IMR-90 (cell line): ENCODE results near the gene HOXC10. TPM values are rescaled to one million over a fixed set of nuclear protein-coding genes. Genes with fewer than 3 reads are reported as not detected.

Experiments used
- ATAC-seq: fragments of 200-7000 bp; cut with Tn5 transposase; 2 replicates; pipeline ENCODE4 v1.9.1; 2020; ENCODE audit warnings: low read depth, mild to moderate bottlenecking, moderate library complexity
- BruUV-seq: library from RNA; stranded (reverse); fragments of 400-500 nt; replicated peaks from 2 replicates; lab custom pipeline; 2021; lab: Mats Ljungman, UMichigan
- CTCF ChIA-PET: fragments of 300-600 bp; formaldehyde crosslinking; extraction: SDS; loops from one replicate; lab custom pipeline; 2021; ENCODE audit warnings: antibody characterized with exemption; lab: Yijun Ruan, JAX
- POLR2A ChIA-PET: fragments of 300-600 bp; sonication (Branson Sonifier 250); formaldehyde crosslinking; loops from one replicate; lab custom pipeline; 2022; ENCODE audit warnings: antibody characterized with exemption; ENCODE audit not compliant: unreplicated experiment; lab: Charles Lee
- DNase-seq: peaks from one replicate; pipeline ENCODE4 v3.0.0; 2013
- H2AFZ ChIP-seq: replicated peaks from 2 replicates; pipeline ENCODE3; 2013; ENCODE audit warnings: low read length, mild to moderate bottlenecking; ENCODE audit not compliant: poor library complexity
- H2AK5ac ChIP-seq: 2 replicates; pipeline ENCODE4 v1.6.1; 2013; ENCODE audit warnings: low read depth, low read length, inconsistent platforms
- H2AK9ac ChIP-seq: replicated peaks from 2 replicates; pipeline ENCODE3; 2013; ENCODE audit warnings: mild to moderate bottlenecking, low read depth, low read length, moderate library complexity; ENCODE audit not compliant: poor library complexity
- H2BK120ac ChIP-seq: 2 replicates; pipeline ENCODE4 v1.6.1; 2013; ENCODE audit warnings: low read depth, low read length, inconsistent platforms
- H2BK15ac ChIP-seq: 3 replicates; pipeline ENCODE4 v1.6.1; 2013; ENCODE audit warnings: low read depth, low read length, inconsistent platforms
- H2BK20ac ChIP-seq: 2 replicates; pipeline ENCODE4 v1.6.1; 2013; ENCODE audit warnings: low read depth, mild to moderate bottlenecking, inconsistent platforms, low read length, moderate library complexity
- H2BK5ac ChIP-seq: 2 replicates; pipeline ENCODE4 v1.6.1; 2013; ENCODE audit warnings: mild to moderate bottlenecking, low read depth, low read length, inconsistent platforms; ENCODE audit not compliant: poor library complexity, severe bottlenecking
- H3K14ac ChIP-seq: replicated peaks from 2 replicates; pipeline ENCODE4 v1.6.1; 2013; ENCODE audit warnings: low read depth, low read length, inconsistent platforms
- H3K18ac ChIP-seq: 2 replicates; pipeline ENCODE4 v1.6.1; 2013; ENCODE audit warnings: low read depth, low read length, control low read depth
- H3K23ac ChIP-seq: 2 replicates; pipeline ENCODE4 v1.6.1; 2013; ENCODE audit warnings: low read depth, low read length, inconsistent platforms
- H3K27ac ChIP-seq: 2 replicates; pipeline ENCODE4 v1.5.1; 2013; ENCODE audit warnings: mild to moderate bottlenecking, control low read depth, low read length; ENCODE audit not compliant: insufficient read depth
- H3K27me3 ChIP-seq: 2 replicates; pipeline ENCODE4 v1.6.1; 2013; ENCODE audit warnings: low read length; ENCODE audit not compliant: control insufficient read depth, insufficient read depth
- H3K36me3 ChIP-seq: 2 replicates; pipeline ENCODE4 v1.6.1; 2013; ENCODE audit warnings: low read length, mixed read lengths; ENCODE audit not compliant: control insufficient read depth, insufficient read depth
- H3K4ac ChIP-seq: 2 replicates; pipeline ENCODE4 v1.6.1; 2013; ENCODE audit warnings: low read depth, low read length, inconsistent platforms
- H3K4me1 ChIP-seq: 2 replicates; pipeline ENCODE4 v1.6.1; 2013; ENCODE audit warnings: low read length, mixed read lengths; ENCODE audit not compliant: control insufficient read depth, insufficient read depth
- H3K4me2 ChIP-seq: 2 replicates; pipeline ENCODE4 v1.6.1; 2013; ENCODE audit warnings: low read depth, mild to moderate bottlenecking, control low read depth, low read length, moderate library complexity
- H3K4me3 ChIP-seq: 2 replicates; pipeline ENCODE4 v1.5.1; 2013; ENCODE audit warnings: low read depth, mild to moderate bottlenecking, control low read depth, low read length, moderate library complexity; ENCODE audit not compliant: insufficient read depth
- H3K56ac ChIP-seq: 2 replicates; pipeline ENCODE4 v1.6.1; 2013; ENCODE audit warnings: low read length, inconsistent platforms; ENCODE audit not compliant: insufficient read depth; ENCODE audit errors: extremely low read depth
- H3K79me1 ChIP-seq, 2 experiments: 2 replicates each; pipeline ENCODE4 v1.6.1; 2013; ENCODE audit warnings: low read length in 2 of 2, inconsistent platforms in 1 of 2, low read depth in 1 of 2
- H3K9ac ChIP-seq: 2 replicates; pipeline ENCODE4 v1.6.1; 2013; ENCODE audit warnings: low read depth, low read length, control low read depth
- H3K9me1 ChIP-seq: 2 replicates; pipeline ENCODE4 v1.6.1; 2013; ENCODE audit warnings: low read length, inconsistent platforms; ENCODE audit not compliant: insufficient read depth
- H3K9me3 ChIP-seq: 2 replicates; pipeline ENCODE4 v1.6.1; 2013; ENCODE audit warnings: low read length; ENCODE audit not compliant: control insufficient read depth, insufficient read depth
- H4K20me1 ChIP-seq: 2 replicates; pipeline ENCODE4 v1.6.1; 2013; ENCODE audit warnings: low read length, inconsistent platforms; ENCODE audit not compliant: insufficient read depth
- H4K5ac ChIP-seq: 2 replicates; pipeline ENCODE4 v1.6.1; 2013; ENCODE audit warnings: mild to moderate bottlenecking, low read depth, low read length, control low read depth
- H4K8ac ChIP-seq, 2 experiments: 2 replicates each; pipeline ENCODE4 v1.6.1; 2013; ENCODE audit warnings: low read depth in 2 of 2, low read length in 2 of 2, control low read depth in 1 of 2, inconsistent platforms in 1 of 2
- H4K91ac ChIP-seq: 2 replicates; pipeline ENCODE4 v1.6.1; 2013; ENCODE audit warnings: low read depth, low read length, inconsistent platforms; ENCODE audit not compliant: insufficient read depth
- CTCF ChIP-seq: conservative IDR thresholded peaks from 2 replicates; pipeline ENCODE4 v1.5.1; 2012; ENCODE audit warnings: mild to moderate bottlenecking, low read depth, low read length, improper control_type of control experiment
- FOS ChIP-seq: fragments of 150-350 bp; IDR thresholded peaks from 2 replicates; pipeline ENCODE4 v1.6.1; 2016; ENCODE audit warnings: low read depth, low read length
- MAFK ChIP-seq: IDR thresholded peaks from 2 replicates; pipeline ENCODE4 v1.6.1; 2012; ENCODE audit warnings: low read depth, low read length, improper control_type of control experiment
- MXI1 ChIP-seq: IDR thresholded peaks from 2 replicates; pipeline ENCODE4 v1.6.1; 2012; ENCODE audit warnings: low read depth, mild to moderate bottlenecking, low read length, moderate library complexity, borderline replicate concordance
- POLR2A ChIP-seq: IDR thresholded peaks from 2 replicates; pipeline ENCODE4 v1.6.1; 2012; ENCODE audit warnings: mild to moderate bottlenecking, low read depth, low read length
- RAD21 ChIP-seq: IDR thresholded peaks from 2 replicates; pipeline ENCODE4 v1.6.1; 2012; ENCODE audit warnings: low read length, improper control_type of control experiment
- USF2 ChIP-seq: fragments of 150-350 bp; IDR thresholded peaks from 2 replicates; pipeline ENCODE4 v1.6.1; 2017; ENCODE audit warnings: mild to moderate bottlenecking, antibody characterized with exemption, low read length, low read depth
- WGBS, 2 experiments: methylation state at CpG; one replicate each; pipeline versions ENCODE4 v1.1.5 to v1.1.7; 2013; ENCODE audit warnings: missing lambda C conversion rate in 2 of 2; ENCODE audit not compliant: insufficient read length in 1 of 2; ENCODE audit errors: extremely low coverage in 2 of 2; 5-methylcytosine and 5-hydroxymethylcytosine counted together
- dilution Hi-C: fragments of 300-500 bp; cut with HindIII; formaldehyde crosslinking; loops from one replicate; pipeline ENCODE4 v1.14.3; 2018; ENCODE audit warnings: low sequenced_read_pairs; ENCODE audit not compliant: unreplicated experiment
- in situ Hi-C: fragments of 300-500 bp; cut with MboI; formaldehyde crosslinking; loops from 3 replicates; pipeline ENCODE4 v1.14.3; 2019; ENCODE audit warnings: low sequenced_read_pairs, inconsistent platforms, mixed read lengths
- intact Hi-C: fragments of 100-400 bp; cut with micrococcal nuclease; formaldehyde crosslinking; loops from 2 replicates; pipeline ENCODE4 v1.10.0; 2022
- polyA plus RNA-seq, 3 experiments: library from polyadenylated mRNA; depleted of rRNA; stranded (reverse); fragments of >200 nt; gene quantifications; 2 replicates each; pipeline ENCODE4 v1.2.3, GENCODE V29; 2012; ENCODE audit warnings: low replicate concordance in 1 of 3
- total RNA-seq: library from RNA; depleted of rRNA; stranded (reverse); fragments of >200 nt; gene quantifications from 2 replicates; pipeline ENCODE4 v1.2.3, GENCODE V29; 2012
- TF ChIP-seq, protein P1 (sequence below): fragments of 150-350 bp; IDR thresholded peaks from 2 replicates; pipeline ENCODE4 v1.6.1; 2016; ENCODE audit warnings: low read depth, mild to moderate bottlenecking, low read length, moderate library complexity, borderline replicate concordance

The HOXC10 gene
- total and polyA plus RNA-seq, 2 of the 4 experiments (the other 2 are of a cell fraction), result 0.15 TPM; not detected in 1

DNA sequence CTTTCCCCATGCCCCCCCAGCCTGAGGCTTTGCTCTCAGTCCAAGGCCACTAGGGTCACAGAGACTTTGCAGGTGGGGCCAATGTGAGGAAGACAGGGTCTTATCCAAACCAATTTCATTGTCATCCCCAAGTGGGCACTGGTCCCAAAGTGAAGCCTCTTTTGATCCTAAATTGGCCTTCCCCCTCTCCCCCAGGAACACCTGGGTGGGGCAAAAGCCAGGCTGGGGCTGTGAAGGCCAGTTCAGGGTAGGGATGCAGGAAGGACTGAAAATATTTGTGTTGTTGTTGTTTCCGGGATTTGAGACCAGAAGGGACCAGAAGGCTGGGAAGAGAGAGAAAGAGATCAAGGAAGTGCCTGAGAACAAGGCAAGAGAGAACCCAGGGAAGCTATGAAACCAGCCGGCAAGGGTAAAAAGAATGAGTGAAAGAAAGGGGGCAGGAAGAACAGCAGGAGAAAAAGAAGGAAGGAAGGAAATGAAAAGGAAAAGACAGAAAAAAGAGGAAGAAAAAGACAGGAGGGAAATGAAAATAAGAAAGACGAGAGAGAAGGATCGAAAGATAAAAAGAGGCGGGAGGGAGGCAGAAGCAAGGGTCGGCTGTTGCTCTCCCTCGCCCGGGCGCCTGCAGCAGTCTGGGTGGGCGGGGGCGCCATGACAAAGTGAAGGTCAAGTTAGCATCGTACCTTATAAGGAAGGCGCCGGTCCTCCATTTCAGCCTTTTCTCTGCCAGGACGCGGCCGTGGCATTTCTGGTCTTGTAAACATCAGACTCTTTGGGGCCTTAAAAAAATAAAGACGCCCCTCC, 19.5 kb upstream of the HOXC10 start:
- Histone ChIP-seq H3K4me3 (no peak overlapping the region), H3K18ac (no peak overlapping the region), H3K27me3 (peaks cover 95% of the 10 kb centered on the region), H2BK5ac (no peak overlapping the region), H3K14ac (no peak overlapping the region), H4K91ac (no peak overlapping the region), H2BK120ac (no peak overlapping the region), H3K4me1 (no peaks in the 10 kb centered on the region), H4K8ac (no peak overlapping the region), H3K23ac (no peak overlapping the region), H3K9ac (no peak overlapping the region), H2BK15ac (no peak overlapping the region), H4K20me1 (no peaks in the 10 kb centered on the region), H3K56ac (no peak overlapping the region), H3K4me2 (no peak overlapping the region), H2BK20ac (no peak overlapping the region), H3K27ac (no peak overlapping the region), H3K4ac (no peak overlapping the region), H3K9me3 (peaks cover 4% of the 10 kb centered on the region), H2AK5ac (no peak overlapping the region), H2AK9ac (no peak overlapping the region), H3K79me1 (no peaks in the 10 kb centered on the region), H4K5ac (no peak overlapping the region), H2AFZ (no peak overlapping the region), H3K9me1 (no peaks in the 10 kb centered on the region), H3K36me3 (no peaks in the 10 kb centered on the region)
- dilution Hi-C loops (no loop called here), in situ Hi-C loops (no loop called here), intact Hi-C loops (no loop called here)
- ChIA-PET POLR2A (no interaction called here), CTCF (interaction anchor here (0.6 kb wide), 1 partner anchor 155 kb away, joined by 3 read pairs; no protein-coding TSS in a partner anchor)
- BruUV-seq, result no TSS peak
- WGBS, 2 experiments, result 0% methylated on average over 6 of the region's 18 CpGs; no CpG with 5 or more reads in 1 of the 2 experiments
- DNase-seq, result no peak
- TF ChIP-seq RAD21 (no peak), FOS (no peak), MXI1 (no peak), MAFK (no peak), CTCF (no peak), USF2 (no peak), POLR2A (no peak)
- TF ChIP-seq, protein P1, sequence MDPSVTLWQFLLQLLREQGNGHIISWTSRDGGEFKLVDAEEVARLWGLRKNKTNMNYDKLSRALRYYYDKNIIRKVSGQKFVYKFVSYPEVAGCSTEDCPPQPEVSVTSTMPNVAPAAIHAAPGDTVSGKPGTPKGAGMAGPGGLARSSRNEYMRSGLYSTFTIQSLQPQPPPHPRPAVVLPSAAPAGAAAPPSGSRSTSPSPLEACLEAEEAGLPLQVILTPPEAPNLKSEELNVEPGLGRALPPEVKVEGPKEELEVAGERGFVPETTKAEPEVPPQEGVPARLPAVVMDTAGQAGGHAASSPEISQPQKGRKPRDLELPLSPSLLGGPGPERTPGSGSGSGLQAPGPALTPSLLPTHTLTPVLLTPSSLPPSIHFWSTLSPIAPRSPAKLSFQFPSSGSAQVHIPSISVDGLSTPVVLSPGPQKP, result no peak
- no peak for ATAC-seq
